ENCODE measurements around the gene POPDC3.

The POPDC3 gene

DNA sequence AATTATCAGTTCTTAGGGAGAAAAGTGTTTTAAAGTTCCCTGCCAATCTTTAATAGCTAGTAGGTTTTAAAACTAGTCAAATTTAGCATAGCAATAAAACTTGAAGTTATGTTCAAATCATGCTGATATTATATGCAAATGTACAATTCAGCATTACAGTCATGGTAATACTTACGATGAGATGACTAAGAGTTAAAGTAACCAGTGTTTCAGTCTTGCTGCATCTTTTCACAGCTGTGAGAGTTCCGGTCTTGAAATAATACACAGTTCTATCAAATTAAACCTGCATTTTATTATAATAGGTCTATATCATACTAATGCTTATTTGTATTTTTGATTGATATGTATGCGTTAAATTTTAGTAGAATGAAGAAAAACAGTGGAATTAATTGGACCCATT, 26.1 kb downstream of the POPDC3 start:
- no peak for DNase-seq (ENCODE audit: low read depth in 2 of 2, low spot score in 1 of 2)

DNA sequence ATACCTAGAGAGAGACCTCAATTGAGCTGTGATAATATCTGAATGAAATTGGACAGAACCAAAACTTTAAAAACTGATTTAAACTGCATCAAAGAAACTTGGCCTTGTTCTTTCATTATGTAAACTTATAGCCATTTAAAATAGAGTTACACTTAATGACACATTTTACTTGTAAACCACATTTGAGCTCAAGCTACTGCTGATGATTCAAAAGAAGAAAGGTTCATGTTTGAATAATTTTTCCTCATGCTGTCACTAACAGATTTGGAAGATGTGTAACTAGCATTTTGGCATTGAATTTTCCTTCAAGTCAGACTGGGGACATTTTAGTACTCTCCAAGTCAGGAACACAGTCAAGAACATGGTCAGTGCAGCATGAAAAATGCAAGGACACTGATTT, 26.9 kb downstream of the POPDC3 start:
- no peak for DNase-seq (ENCODE audit: low read depth in 2 of 2, low spot score in 1 of 2)

DNA sequence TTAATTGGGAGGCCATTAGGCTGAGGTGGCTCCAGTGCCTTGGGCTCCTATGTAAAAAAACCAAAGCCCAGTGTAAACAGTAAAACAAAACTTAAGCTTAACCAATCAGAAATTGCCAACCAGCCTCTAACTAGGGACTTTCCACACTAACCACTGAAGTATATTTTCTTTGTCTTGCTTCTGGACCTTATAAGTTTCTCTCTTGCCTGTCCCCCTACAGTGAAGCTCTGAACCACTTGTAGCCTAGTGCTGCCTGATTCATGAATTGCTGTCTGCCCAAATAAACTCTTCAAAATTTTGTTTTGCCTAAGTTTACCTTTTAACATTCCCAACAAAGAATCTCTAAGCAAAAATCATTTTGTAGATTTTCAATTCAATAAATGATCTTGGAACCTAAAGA, 28.2 kb downstream of the POPDC3 start:
- DNase-seq (ENCODE audit: low read depth in 2 of 2, low spot score in 1 of 2): no peak

DNA sequence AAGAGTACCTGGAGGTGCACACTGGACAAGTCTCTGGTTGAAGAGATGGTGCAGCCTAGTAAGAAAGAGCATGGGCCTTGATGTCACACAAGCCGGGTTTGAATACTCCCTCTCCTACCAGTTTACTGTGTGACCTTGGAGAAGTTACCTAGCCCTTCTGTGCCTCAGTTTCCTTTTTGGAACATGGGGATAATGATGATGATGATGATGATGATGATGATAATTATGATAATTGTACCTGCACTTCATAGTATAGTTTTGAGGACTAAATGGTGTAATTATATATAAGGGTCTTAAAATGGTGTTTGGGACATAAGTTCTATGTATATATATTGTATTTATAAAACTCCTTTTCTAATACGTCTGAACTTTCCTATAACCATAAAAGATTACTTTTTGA, 41.7 kb downstream of the POPDC3 start:
- DNase-seq (ENCODE audit: low read depth in 2 of 2, low spot score in 1 of 2): no peak

DNA sequence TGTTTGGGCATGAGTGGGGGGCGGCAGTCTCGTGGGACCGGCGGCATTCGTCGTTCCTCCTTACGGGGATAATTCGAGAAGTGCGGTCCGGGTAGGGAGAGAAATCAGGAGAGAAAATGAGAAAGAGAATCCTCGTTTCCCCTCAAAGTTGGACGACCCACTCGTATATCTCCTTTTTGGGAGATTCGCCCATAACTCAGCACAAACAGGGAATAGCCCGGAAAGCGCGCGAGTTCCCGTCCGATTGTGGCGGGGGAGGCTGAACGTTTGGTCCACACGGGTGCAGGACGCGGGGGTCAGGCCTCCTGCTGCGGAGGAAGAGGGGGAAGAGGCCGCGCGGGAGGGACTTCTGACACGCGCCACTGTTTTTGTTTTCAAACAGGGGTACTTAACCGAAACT, 42.4 kb downstream of the POPDC3 start:
- DNase-seq (ENCODE audit: low read depth in 2 of 2, low spot score in 1 of 2): no peak

DNA sequence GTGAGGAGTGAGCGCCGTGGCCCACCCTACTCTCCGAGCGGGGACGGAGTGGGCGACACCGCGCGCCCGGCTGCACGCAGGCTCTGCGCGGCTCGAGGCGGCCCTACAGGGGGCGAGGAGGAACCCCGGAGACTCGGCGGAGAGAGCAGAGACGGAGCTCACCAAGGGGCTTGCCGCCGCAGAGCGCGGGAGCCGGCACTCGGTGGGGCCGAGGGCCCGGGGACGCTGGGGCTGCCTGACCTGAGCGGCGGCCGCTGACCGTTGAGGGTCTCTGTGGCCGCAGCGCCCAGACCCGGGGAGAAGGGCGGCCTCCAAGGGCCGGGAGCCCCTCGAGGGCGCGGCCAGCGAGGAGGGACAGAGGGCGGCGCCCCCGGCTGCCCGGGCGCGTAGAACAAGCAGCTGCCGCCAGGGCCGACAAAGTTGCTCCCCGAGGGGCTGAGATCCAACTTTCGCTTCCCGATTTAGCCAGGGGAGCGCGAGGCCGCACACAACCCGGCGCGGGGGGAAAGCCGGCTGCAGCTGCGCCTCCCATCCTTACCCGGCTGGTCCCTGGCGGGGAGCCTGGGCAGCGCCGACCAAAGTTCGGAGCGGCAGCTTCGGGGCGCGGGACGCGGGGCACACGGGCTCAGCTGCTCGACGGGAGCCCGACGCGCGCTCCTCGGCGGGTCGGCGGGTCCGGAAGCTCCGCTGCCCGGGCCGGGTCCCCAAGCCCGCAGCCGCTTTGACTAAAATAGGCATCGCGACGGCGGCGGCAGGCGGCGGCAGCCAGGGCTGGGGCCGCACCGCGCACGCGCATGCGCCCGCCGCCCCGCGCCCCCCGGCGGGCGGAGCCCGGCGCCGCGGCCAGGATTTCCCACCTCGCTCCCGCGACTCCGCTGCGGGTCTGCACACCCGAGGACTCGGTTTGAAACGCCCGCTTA, 43.1 kb downstream of the POPDC3 start:
- DNase-seq (ENCODE audit: low read depth in 2 of 2, low spot score in 1 of 2): no peak

DNA sequence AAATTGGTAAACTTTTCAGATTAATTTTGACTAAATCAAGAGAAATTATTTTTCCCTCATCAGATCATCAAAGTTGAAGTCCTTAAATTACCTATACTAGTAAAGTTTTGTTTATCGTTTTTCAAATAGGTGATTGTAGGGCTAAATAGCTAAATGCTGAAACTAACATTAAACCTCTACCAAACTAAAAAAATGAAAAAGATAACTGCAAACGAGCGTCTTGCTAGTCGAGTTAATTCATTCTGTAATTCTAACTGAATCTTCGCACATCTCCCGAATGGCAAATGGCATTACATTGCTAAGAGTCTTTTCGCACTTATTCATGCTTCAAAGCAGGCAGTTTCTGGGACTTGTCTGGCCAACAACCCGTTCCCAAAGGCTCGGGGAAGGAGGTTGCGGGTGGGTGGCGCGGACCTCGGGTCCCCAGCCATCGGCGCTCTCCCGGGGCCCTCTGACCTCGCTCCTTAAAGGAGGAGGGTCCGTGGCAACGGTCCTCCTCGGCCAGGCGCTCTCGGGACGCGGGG, 43.8 kb downstream of the POPDC3 start:
- DNase-seq (ENCODE audit: low read depth in 2 of 2, low spot score in 1 of 2): no peak

DNA sequence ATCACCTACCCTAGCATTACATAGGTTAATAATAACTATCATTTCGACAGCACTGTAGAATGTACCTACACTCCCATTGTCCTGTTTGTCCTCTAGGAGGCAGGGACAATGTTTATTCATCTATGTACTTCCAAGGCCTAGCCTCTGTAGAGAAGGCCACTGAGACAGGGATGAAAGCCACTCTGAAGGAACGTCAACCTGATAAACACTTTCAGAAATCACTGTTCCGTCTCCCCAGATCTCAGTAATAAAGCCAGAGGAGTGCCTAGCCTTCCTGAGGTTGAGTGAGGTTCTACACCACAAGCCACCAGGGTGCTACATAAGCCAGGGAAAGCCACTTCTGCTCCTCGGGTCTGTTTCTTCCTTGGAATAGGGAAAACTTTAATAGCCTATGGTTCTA, 44.8 kb downstream of the POPDC3 start:
- DNase-seq (ENCODE audit: low read depth in 2 of 2, low spot score in 1 of 2): no peak

DNA sequence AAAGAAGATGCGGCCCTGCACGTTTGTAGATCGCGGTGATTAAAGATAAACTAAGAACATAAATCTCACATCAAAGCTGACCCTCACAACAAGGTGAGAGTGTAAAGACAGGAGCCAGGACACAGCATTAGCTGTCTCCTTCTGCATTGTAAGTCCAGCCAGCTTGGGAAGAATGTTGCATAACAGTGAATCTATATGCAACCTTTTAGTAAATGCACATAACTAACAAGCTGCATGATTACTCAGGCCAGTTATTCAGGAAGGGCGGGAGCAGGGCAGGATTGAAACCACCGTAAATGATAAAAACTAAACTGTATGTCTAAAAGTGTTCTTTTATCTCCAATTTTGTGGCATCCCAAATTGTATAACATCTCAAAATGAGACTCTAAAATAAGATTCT, 57.1 kb downstream of the POPDC3 start:
- DNase-seq (ENCODE audit: low read depth in 2 of 2, low spot score in 1 of 2): no peak

DNA sequence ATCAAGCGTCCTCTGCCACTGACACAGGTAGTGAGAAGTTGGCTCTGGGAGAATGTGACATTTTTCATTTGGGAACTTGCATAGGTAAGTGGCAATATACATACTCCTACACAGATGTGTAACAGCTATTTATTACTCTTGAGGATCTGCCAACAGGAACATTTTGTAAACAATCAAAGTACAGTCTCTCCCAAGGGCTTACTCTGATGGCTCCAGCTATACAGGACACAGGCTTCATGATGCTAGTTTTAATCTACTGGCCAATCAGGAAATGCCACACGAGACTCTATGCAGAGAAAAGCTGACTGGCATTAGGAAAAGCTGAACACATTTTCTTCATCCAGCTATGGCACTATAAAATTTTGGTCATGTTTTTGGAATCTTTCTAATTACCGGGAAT, 57.8 kb downstream of the POPDC3 start:
- no peak for DNase-seq (ENCODE audit: low read depth in 2 of 2, low spot score in 1 of 2)

DNA sequence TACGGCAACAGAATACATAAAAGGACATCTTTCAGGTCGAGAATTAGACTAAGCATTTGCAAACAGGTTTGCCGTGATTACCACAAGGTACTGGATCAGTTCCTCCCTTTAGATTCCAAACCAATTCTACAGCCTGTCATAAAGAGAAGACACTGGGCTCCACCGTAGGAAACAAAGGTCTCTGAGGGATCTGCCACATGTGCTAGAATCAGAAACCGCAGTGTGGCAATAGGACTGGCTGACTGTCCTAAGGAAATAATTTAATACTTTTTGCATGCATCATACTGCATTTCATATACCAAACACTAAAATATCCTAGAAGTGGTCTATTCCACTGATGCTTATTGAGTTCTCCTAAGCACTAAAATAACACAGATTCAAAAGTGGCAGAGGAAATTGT, 59.2 kb downstream of the POPDC3 start:
- DNase-seq (ENCODE audit: low read depth in 2 of 2, low spot score in 1 of 2): no peak

DNA sequence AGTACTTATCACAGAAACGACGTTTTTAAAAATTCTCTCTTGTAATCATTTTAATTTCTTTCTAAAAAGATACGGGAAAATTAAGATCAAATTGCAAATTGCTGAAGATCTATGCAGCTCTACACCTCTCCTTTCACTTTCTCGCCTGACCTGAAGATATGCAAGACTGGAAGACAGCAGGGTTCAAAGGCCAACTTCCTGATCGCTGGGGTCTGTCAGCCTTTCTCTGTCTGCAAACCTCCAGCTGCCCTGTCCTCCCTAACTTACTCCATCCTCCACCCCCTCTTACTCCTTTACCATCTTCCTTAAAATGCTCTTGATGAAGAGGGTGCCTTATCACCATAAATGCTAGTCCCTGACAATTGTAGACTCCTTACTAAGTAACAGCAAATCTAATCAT, 63.7 kb downstream of the POPDC3 start:
- no peak for DNase-seq (ENCODE audit: low read depth in 2 of 2, low spot score in 1 of 2)

DNA sequence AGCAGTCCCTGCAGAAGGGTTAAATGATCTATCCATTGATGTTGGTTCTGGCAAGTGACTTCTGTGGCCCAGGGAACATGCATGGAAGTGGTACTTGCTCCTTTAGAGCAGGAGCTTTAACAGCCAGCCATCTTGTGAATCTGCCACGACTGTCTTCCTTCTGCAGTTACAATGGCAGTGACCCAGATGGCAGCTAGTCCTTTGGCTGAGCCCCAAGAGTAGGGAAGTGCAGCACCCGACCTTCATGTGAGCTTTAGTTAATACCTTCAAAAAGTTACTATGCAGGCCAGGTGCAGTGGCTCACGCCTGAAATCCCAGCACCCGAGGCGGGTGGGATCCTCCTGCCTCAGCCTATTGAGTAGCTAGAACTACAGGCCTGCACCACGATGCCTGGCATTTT, 66.4 kb downstream of the POPDC3 start:
- no peak for DNase-seq (ENCODE audit: low read depth in 2 of 2, low spot score in 1 of 2)

DNA sequence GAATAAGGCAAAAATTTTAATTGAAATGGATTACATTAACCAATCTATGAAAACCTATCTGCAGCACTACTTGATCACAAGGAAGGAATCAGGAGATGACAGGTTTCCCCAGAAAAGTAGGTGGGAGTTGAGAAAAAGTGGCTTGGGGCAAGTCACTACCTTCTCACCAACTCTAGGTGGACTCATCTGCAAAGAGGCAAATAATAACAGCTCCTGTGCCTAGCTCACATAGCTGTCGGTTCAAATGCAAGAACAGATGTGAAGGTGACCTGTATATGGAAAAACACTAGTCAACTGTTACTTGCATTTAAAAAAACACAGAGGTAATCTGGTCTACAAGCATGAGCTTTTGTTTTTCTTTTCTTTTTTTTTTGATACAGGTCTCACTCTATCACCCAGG, 67.2 kb downstream of the POPDC3 start:
- no peak for DNase-seq (ENCODE audit: low read depth in 2 of 2, low spot score in 1 of 2)

DNA sequence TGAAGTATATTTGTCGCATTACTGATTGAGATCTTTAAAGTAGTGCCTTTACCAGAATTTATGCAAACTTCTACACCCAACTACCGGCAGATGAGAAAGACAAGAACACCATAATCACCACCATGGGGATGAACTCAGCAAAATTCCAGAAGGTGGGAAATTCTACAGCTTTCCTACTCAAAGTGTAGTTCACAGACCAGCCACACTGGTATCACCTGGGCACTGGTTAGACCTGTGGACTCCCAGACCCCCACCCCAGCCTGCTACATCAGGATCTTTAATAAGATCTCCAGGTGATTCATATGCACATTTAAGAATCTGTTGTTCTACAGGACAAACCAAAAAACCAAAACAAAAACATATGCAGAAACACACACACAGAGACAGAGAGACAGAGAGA, 67.9 kb downstream of the POPDC3 start:
- DNase-seq (ENCODE audit: low read depth in 2 of 2, low spot score in 1 of 2): no peak

DNA sequence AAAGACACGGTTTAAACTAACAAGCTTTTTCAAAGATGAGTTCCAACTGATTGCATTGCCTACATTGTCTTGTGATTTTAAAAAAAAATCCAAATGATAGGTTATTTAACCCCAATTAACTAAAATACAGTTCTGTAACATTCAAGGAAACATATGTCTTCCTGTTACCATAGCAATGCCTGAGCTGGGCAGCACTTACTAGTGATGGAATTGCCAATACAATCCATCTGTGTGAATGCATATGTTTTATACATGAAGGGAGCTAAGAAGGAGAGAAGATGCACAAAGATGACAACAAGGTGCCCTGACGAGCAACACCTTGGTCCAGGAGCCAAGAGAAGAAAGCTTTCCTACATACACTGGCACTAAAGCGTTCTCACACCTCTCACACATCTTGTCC, 68.7 kb downstream of the POPDC3 start:
- DNase-seq (ENCODE audit: low read depth in 2 of 2, low spot score in 1 of 2): no peak

DNA sequence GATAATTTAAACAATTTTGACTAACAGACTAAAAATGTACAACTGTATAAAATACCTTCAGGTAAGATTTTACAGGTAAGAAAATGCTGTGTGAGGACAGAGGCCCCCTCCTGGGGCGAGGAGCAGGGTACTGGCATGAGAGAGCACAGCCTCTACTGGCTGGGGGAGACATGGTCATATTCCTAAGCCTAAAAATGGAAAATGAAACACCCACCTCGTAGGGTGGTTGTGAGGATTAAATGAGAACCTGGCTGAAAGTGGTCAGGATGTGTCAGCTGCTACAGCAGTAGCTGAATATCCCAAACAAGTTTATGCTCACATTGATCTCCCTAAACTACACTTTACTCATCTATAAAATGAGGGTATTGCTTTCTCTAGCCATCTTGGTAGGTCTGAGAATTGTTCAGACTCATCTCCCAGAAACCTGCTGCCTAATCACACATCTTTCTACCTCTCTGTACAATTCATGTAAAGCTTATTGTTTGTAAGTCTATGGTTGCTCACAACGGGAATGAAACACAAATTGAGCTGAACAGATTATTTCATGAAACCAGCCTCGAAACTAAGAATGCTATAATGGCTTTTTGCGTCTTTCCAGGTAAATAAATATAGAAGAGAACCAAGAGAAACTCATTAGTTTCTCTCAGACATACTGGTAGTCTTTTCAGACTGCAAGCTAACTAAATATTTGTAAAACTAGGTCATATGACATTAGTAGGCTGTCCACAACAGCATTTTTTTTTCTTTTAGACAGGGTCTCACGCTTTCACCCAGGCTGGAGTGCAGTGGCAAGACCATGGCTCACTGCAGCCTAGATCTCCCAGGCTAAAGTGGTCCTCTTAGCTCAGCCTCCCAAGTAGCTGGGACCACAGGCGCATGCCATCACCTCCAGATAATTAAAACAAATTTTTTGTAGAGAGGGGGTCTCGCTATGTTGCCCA, 69.6 kb downstream of the POPDC3 start:
- DNase-seq (ENCODE audit: low read depth in 2 of 2, low spot score in 1 of 2): no peak

DNA sequence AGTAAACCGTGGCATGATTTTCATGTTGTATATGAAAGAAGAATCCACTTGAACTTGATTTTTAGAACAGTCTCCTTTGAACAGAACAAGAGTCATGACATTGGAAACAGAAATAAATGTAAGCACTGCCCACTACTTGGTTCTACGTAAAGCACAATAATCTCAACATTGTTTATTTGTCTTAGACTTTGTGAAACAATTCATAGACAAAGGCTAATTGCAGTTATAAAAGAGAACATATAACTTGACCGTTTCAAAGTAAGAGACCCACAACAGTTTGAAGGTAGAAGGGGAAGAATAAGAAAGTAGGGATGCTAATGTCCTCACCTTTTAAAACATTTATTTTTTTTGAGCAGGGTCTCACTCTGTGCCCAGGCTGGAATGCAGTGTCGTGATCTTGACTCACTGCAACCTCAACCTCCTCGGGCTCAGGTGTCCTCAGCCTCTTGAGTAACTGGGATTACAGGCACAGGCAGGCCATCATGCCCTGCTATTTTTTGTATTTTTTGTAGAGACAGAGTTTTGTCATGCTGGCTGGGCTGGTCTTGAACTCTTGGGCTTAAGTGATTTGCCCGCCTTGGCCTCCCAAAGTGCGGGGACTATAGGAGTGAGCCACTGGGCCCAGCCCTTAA, 71.1 kb downstream of the POPDC3 start:
- no peak for DNase-seq (ENCODE audit: low read depth in 2 of 2, low spot score in 1 of 2)

Data from stimulated activated CD8-positive, alpha-beta memory T cell treated with anti-CD3 and anti-CD28 coated beads, Interleukin-4, amount 100 ng/mL, for 1 hour (primary cell).